HepG2 (cell line): Measurements from ENCODE around the gene SPECC1L. TPM values are rescaled to one million over a fixed set of nuclear protein-coding genes. Genes with fewer than 3 reads are reported as not detected.

Experiments
- ARID2 ChIP-seq: sonication (generic); formaldehyde crosslinking; IDR thresholded peaks from 2 replicates; pipeline ENCODE4 v1.8.1; 2022; ENCODE audit warnings: mild to moderate bottlenecking, missing genetic modification reagents, borderline replicate concordance
- CHD2 ChIP-seq: IDR thresholded peaks from 2 replicates; pipeline ENCODE4 v1.6.1; 2011; ENCODE audit warnings: low read depth, low read length, improper control_type of control experiment
- CTCF ChIP-seq: sonication (generic); formaldehyde crosslinking; IDR thresholded peaks from 2 replicates; pipeline ENCODE4 v1.5.0; 2020; ENCODE audit warnings: mild to moderate bottlenecking, missing genetic modification reagents, moderate library complexity
- MAZ ChIP-seq, 2 experiments: sonication (generic) in 1 of 2; formaldehyde crosslinking in 1 of 2; IDR thresholded peaks; 2 replicates each; pipeline versions ENCODE4 v1.5.0 to v1.6.1; 2012 to 2020; ENCODE audit warnings: low read depth in 2 of 2, mild to moderate bottlenecking in 2 of 2, borderline replicate concordance in 1 of 2, improper control_type of control experiment in 1 of 2, low read length in 1 of 2, missing genetic modification reagents in 1 of 2, moderate library complexity in 1 of 2
- MBD4 ChIP-seq: IDR thresholded peaks from 2 replicates; pipeline ENCODE4 v1.6.1; 2012; ENCODE audit warnings: low read length, inconsistent platforms, borderline replicate concordance
- MEF2D ChIP-seq: sonication (generic); formaldehyde crosslinking; IDR thresholded peaks from 2 replicates; pipeline ENCODE4 v1.5.1; 2020; ENCODE audit warnings: mild to moderate bottlenecking, missing genetic modification reagents
- PATZ1 ChIP-seq: sonication (generic); formaldehyde crosslinking; IDR thresholded peaks from 2 replicates; pipeline ENCODE4 v1.4.0; 2020; ENCODE audit warnings: missing genetic modification reagents
- RAD21 ChIP-seq: fragments of 450-650 bp; formaldehyde crosslinking; IDR thresholded peaks from 2 replicates; pipeline ENCODE4 v1.5.0; 2020; ENCODE audit warnings: mild to moderate bottlenecking
- SAP130 ChIP-seq: IDR thresholded peaks from 2 replicates; pipeline ENCODE4 v1.6.1; 2016; ENCODE audit warnings: low read depth
- SP4 ChIP-seq: sonication (generic); formaldehyde crosslinking; IDR thresholded peaks from 2 replicates; pipeline ENCODE4 v1.8.1; 2023; ENCODE audit warnings: mild to moderate bottlenecking, missing genetic modification reagents
- ZBTB3 ChIP-seq: sonication (generic); formaldehyde crosslinking; IDR thresholded peaks from 2 replicates; pipeline ENCODE4 v1.4.0; 2020; ENCODE audit warnings: low read depth, mild to moderate bottlenecking, moderate library complexity, missing genetic modification reagents, borderline replicate concordance
- ZNF546 ChIP-seq: sonication (generic); formaldehyde crosslinking; conservative IDR thresholded peaks from 2 replicates; pipeline ENCODE4 v1.8.1; 2023; ENCODE audit warnings: mild to moderate bottlenecking, missing genetic modification reagents
- ZNF616 ChIP-seq: sonication (generic); formaldehyde crosslinking; IDR thresholded peaks from 2 replicates; pipeline ENCODE4 v1.5.0; 2020; ENCODE audit warnings: low read depth, mild to moderate bottlenecking, missing genetic modification reagents
- ZNF704 ChIP-seq: sonication (generic); formaldehyde crosslinking; IDR thresholded peaks from 2 replicates; pipeline ENCODE4 v1.8.1; 2023; ENCODE audit warnings: mild to moderate bottlenecking, inconsistent platforms, moderate library complexity, missing genetic modification reagents, borderline replicate concordance
- ZNF740 ChIP-seq: sonication (generic); formaldehyde crosslinking; IDR thresholded peaks from 2 replicates; pipeline ENCODE4 v1.4.0; 2020; ENCODE audit warnings: missing genetic modification reagents
- ZZZ3 ChIP-seq: sonication (generic); formaldehyde crosslinking; IDR thresholded peaks from 2 replicates; pipeline ENCODE4 v1.4.0; 2020; ENCODE audit warnings: missing genetic modification reagents, mild to moderate bottlenecking, borderline replicate concordance
- polyA plus RNA-seq, 8 experiments: library from polyadenylated mRNA; depleted of rRNA in 3 of 8; stranded (reverse) in 7 of 8; unstranded in 1 of 8; fragments of >200 nt; fragmentation: Illumina TruSeq in 4 of 8; extraction: Trizol in 4 of 8; gene quantifications; 2 replicates each; pipeline versions ENCODE4 v1.2.1 to v1.2.3, GENCODE V29; 2011 to 2016; ENCODE audit warnings: low read depth in 4 of 8, missing spikeins in 1 of 8, mixed read lengths in 1 of 8; ENCODE audit not compliant: insufficient read depth in 1 of 8
- total RNA-seq, 5 experiments: library from RNA; depleted of rRNA; stranded (reverse); fragments of >200 nt; fragmentation: Illumina TruSeq; extraction: Trizol; gene quantifications; 2 replicates each; pipeline ENCODE4 v1.2.3, GENCODE V29; 2016; ENCODE audit warnings: low read depth in 1 of 5
- TF ChIP-seq, protein P1 (sequence below), 2 experiments: sonication (generic) in 1 of 2; formaldehyde crosslinking in 1 of 2; IDR thresholded peaks; 2 replicates each; pipeline versions ENCODE4 v1.4.0 to v1.6.1; 2018 to 2020; ENCODE audit warnings: missing genetic modification reagents in 2 of 2, borderline replicate concordance in 1 of 2, low read depth in 1 of 2, mild to moderate bottlenecking in 1 of 2, missing biosample characterization in 1 of 2
- TF ChIP-seq, protein P2 (sequence below): sonication (generic); formaldehyde crosslinking; IDR thresholded peaks from 2 replicates; pipeline ENCODE4 v1.4.0; 2020; ENCODE audit warnings: missing genetic modification reagents, borderline replicate concordance

Gene SPECC1L
- total and polyA plus RNA-seq, 2 of the 13 experiments (the other 11 are each of a cell fraction or from before 2014, with no cell fraction given), result 14.1 to 30.3 TPM

DNA sequence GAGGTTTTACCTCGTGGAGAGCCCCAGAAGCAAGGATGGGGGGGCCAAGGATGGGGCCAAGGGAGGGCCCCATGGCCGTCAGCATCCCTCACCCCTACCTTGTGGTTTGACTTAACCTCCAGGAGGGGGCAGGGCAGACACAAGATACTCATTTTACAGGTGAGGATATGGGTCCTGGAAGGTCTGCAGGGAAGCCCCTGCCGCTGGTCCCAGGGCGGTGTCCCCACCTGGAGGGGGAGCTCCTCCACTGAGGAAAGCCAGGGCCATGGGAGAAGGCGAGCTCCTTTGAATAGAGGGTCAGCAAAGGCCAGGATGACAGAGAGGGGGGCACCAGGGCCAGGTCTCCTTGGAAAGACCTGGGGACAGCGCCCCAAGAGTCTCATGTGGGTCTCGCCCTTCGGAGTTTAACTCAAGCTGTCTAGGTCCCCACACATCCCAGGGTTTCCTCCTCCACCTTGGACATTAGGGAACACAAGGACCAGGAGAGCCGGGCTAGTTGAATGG is 150.8 kb downstream of the SPECC1L start (continued):
- TF ChIP-seq PATZ1 (CRISPR knock-in tag) (peak; percentile 53), ARID2 (no peak), MBD4 (no peak), ZNF740 (CRISPR knock-in tag) (peak; percentile 63; the same call in 1 of the 2 replicates), ZNF546 (CRISPR knock-in tag) (no peak), MEF2D (no peak), ZZZ3 (CRISPR knock-in tag) (no peak), MAZ (IDR thresholded peaks at IDR 0.05; ENCODE audit: borderline replicate concordance, low read depth, low read length) (no peak), MAZ (CRISPR knock-in tag; IDR thresholded peaks at IDR 0.05; ENCODE audit: low read depth) (0 out of 2 replicates have a peak, but pooled peaks have one; percentile 47), ZNF616 (CRISPR knock-in tag) (no peak), ZBTB3 (CRISPR knock-in tag) (no peak), CTCF (CRISPR knock-in tag) (peak; percentile 87), SAP130 (CRISPR knock-in tag) (no peak), RAD21 (CRISPR knock-in tag) (peak; percentile 72), ZNF704 (CRISPR knock-in tag) (no peak), CHD2 (no peak), SP4 (CRISPR knock-in tag) (peak; percentile 25; the same call in 1 of the 2 replicates)
- TF ChIP-seq, protein P1, sequence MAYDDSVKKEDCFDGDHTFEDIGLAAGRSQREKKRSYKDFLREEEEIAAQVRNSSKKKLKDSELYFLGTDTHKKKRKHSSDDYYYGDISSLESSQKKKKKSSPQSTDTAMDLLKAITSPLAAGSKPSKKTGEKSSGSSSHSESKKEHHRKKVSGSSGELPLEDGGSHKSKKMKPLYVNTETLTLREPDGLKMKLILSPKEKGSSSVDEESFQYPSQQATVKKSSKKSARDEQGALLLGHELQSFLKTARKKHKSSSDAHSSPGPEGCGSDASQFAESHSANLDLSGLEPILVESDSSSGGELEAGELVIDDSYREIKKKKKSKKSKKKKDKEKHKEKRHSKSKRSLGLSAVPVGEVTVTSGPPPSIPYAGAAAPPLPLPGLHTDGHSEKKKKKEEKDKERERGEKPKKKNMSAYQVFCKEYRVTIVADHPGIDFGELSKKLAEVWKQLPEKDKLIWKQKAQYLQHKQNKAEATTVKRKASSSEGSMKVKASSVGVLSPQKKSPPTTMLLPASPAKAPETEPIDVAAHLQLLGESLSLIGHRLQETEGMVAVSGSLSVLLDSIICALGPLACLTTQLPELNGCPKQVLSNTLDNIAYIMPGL (CRISPR knock-in tag; IDR thresholded peaks at IDR 0.05; ENCODE audit: borderline replicate concordance in 1 of 2, low read depth in 1 of 2), result peak in 1 of 2 experiments; percentile 64; a peak in 2 of 4 replicates
- TF ChIP-seq, protein P2, sequence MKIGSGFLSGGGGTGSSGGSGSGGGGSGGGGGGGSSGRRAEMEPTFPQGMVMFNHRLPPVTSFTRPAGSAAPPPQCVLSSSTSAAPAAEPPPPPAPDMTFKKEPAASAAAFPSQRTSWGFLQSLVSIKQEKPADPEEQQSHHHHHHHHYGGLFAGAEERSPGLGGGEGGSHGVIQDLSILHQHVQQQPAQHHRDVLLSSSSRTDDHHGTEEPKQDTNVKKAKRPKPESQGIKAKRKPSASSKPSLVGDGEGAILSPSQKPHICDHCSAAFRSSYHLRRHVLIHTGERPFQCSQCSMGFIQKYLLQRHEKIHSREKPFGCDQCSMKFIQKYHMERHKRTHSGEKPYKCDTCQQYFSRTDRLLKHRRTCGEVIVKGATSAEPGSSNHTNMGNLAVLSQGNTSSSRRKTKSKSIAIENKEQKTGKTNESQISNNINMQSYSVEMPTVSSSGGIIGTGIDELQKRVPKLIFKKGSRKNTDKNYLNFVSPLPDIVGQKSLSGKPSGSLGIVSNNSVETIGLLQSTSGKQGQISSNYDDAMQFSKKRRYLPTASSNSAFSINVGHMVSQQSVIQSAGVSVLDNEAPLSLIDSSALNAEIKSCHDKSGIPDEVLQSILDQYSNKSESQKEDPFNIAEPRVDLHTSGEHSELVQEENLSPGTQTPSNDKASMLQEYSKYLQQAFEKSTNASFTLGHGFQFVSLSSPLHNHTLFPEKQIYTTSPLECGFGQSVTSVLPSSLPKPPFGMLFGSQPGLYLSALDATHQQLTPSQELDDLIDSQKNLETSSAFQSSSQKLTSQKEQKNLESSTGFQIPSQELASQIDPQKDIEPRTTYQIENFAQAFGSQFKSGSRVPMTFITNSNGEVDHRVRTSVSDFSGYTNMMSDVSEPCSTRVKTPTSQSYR (CRISPR knock-in tag), result no peak
